Left ventricle myocardium superior (tissue), 1 donor: ENCODE measurements around the gene FOXE1. TPM values are rescaled to one million over a fixed set of nuclear protein-coding genes. Genes with fewer than 3 reads are reported as not detected.

ENCODE experiments used
- ATAC-seq: fragments of 200-7000 bp; cut with Tn5 transposase; one replicate; pipeline ENCODE4 v1.9.1; 2020; ENCODE audit warnings: mild to moderate bottlenecking, moderate library complexity
- DNase-seq: peaks from one replicate; pipeline ENCODE4 v3.0.0-alpha.2; 2020
- intact Hi-C: fragments of 100-400 bp; cut with micrococcal nuclease; formaldehyde crosslinking; loops from one replicate; pipeline ENCODE4 v1.11.0; 2022
- total RNA-seq: library from RNA; stranded (reverse); fragmentation: NEBNext Ultra II Directional; extraction: Animal tissue kit (Norgen Biotek cat#: 25700); gene quantifications from one replicate; pipeline ENCODE4 v1.2.1, GENCODE V29; 2021
- donor health status: DM: no; HTN: yes; CAD: no; lungs with severe emphysema.

The FOXE1 gene
- total RNA-seq, 1 donor from 2014 or later, result not detected

GRCh38 chr9:97860451-97861147 lies 7.6 kb downstream of the FOXE1 start:
- DNase-seq (no peak), ATAC-seq (no peak)
- intact Hi-C loops, result no loop called here

GRCh38 chr9:97861148-97861475 lies 8.1 kb downstream of the FOXE1 start:
- no peak for DNase-seq
- no peak for ATAC-seq
- intact Hi-C loops, result no loop called here

GRCh38 chr9:97863314-97863713 lies 10.3 kb downstream of the FOXE1 start:
- no peak for ATAC-seq
- intact Hi-C loops, result no loop called here
- no peak for DNase-seq

GRCh38 chr9:97864396-97864795 lies 11.4 kb downstream of the FOXE1 start:
- no peak for DNase-seq
- ATAC-seq, result no peak
- intact Hi-C loops, result no loop called here

GRCh38 chr9:97866300-97866699 lies 13.3 kb downstream of the FOXE1 start:
- ATAC-seq, result no peak
- no peak for DNase-seq
- intact Hi-C loops, result no loop called here

- DNase-seq, result no peak
- intact Hi-C loops, result no loop called here
- no peak for ATAC-seq
These were observed 13.8 kb downstream of the FOXE1 start for GRCh38 chr9:97866848-97867247.

- intact Hi-C loops, result no loop called here
- no peak for ATAC-seq
- no peak for DNase-seq
These were observed 15.8 kb downstream of the FOXE1 start for GRCh38 chr9:97868859-97869258.

- intact Hi-C loops, result no loop called here
- DNase-seq, result no peak
- no peak for ATAC-seq
These were observed 20.4 kb downstream of the FOXE1 start for GRCh38 chr9:97873425-97873824.

- intact Hi-C loops, result no loop called here
- no peak for DNase-seq
- no peak for ATAC-seq
These were observed 20.9 kb downstream of the FOXE1 start for GRCh38 chr9:97873882-97874281.

GRCh38 chr9:97874624-97875023 lies 21.6 kb downstream of the FOXE1 start:
- no peak for DNase-seq
- intact Hi-C loops, result no loop called here
- ATAC-seq, result no peak

GRCh38 chr9:97875111-97875510 lies 22.1 kb downstream of the FOXE1 start:
- no peak for DNase-seq
- ATAC-seq, result no peak
- intact Hi-C loops, result no loop called here

- intact Hi-C loops, result no loop called here
- ATAC-seq (no peak), DNase-seq (no peak)
These were observed 23.0 kb downstream of the FOXE1 start for GRCh38 chr9:97876061-97876460.

- intact Hi-C loops, result no loop called here
- DNase-seq (no peak), ATAC-seq (no peak)
These were observed 27.3 kb downstream of the FOXE1 start for GRCh38 chr9:97880336-97880735.

- DNase-seq (peak; percentile 36), ATAC-seq (no peak)
- intact Hi-C loops, result no loop called here
These were observed 37.2 kb downstream of the FOXE1 start for GRCh38 chr9:97889941-97890887.

- DNase-seq, result no peak
- intact Hi-C loops, result no loop called here
- no peak for ATAC-seq
These were observed 38.7 kb downstream of the FOXE1 start for GRCh38 chr9:97891736-97892135.

- DNase-seq (no peak), ATAC-seq (no peak)
- intact Hi-C loops, result no loop called here
These were observed 39.4 kb downstream of the FOXE1 start for GRCh38 chr9:97892421-97892820.

GRCh38 chr9:97895211-97895610 lies 42.2 kb downstream of the FOXE1 start:
- ATAC-seq (no peak), DNase-seq (no peak)
- intact Hi-C loops, result no loop called here

GRCh38 chr9:97895695-97896332 lies 42.8 kb downstream of the FOXE1 start:
- ATAC-seq (no peak), DNase-seq (no peak)
- intact Hi-C loops, result no loop called here

GRCh38 chr9:97900103-97900737 lies 47.2 kb downstream of the FOXE1 start:
- ATAC-seq, result no peak
- no peak for DNase-seq
- intact Hi-C loops, result no loop called here
